Testis (tissue), 3 donors: ENCODE measurements around the gene SYT1. TPM values are rescaled to one million over a fixed set of nuclear protein-coding genes. Genes with fewer than 3 reads are reported as not detected.

ENCODE experiments used
- DNase-seq: peaks from one replicate; pipeline ENCODE4 v3.0.0-alpha.2; 2019
- H3K27ac ChIP-seq, 2 donors: fragments of 200-600 bp; sonication (generic); one replicate each; pipeline ENCODE4 v1.5.1; 2019
- H3K27me3 ChIP-seq: fragments of 200-600 bp; sonication (generic); one replicate; pipeline ENCODE4 v1.5.1; 2019
- H3K36me3 ChIP-seq: fragments of 200-600 bp; sonication (generic); one replicate; pipeline ENCODE4 v1.5.1; 2017; ENCODE audit warnings: low read depth; ENCODE audit errors: missing control alignments
- H3K4me1 ChIP-seq: fragments of 200-600 bp; sonication (generic); one replicate; pipeline ENCODE4 v1.5.1; 2019
- H3K4me3 ChIP-seq, 2 donors: fragments of 200-600 bp; sonication (generic); one replicate each; pipeline ENCODE4 v1.5.1; 2017 to 2019
- H3K9me3 ChIP-seq: fragments of 200-600 bp; sonication (generic); one replicate; pipeline ENCODE4 v1.5.1; 2017
- CTCF ChIP-seq, 3 experiments: fragments of 450-650 bp in 2 of 3; fragments of 200-600 bp in 1 of 3; sonication (generic) in 1 of 3; IDR thresholded peaks; one replicate each; pipeline ENCODE4 v1.5.1; 2016 to 2019; ENCODE audit warnings: antibody characterized with exemption in 3 of 3, mild to moderate bottlenecking in 2 of 3, moderate library complexity in 1 of 3
- POLR2A ChIP-seq: fragments of 450-650 bp; IDR thresholded peaks from one replicate; pipeline ENCODE4 v1.6.1; 2017; ENCODE audit warnings: antibody characterized with exemption, mild to moderate bottlenecking, moderate library complexity
- WGBS, 2 donors: methylation state at CpG; one replicate each; pipeline ENCODE4 v1.1.5; 2018; 5-methylcytosine and 5-hydroxymethylcytosine counted together
- intact Hi-C: fragments of 100-400 bp; cut with DNase I; formaldehyde crosslinking; loops from one replicate; pipeline ENCODE4 v1.15.1; 2023; ENCODE audit warnings: low total_unique reads
- polyA plus RNA-seq: library from polyadenylated mRNA; stranded (reverse); fragments of 350-450 nt; fragmentation: Illumina TruSeq; extraction: RNeasy Lipid Tissue Mini Kit (QIAGEN cat#74804); gene quantifications from one replicate; pipeline ENCODE4 v1.2.3, GENCODE V29; 2014; ENCODE audit warnings: low read depth, low replicate concordance; ENCODE audit not compliant: insufficient read depth
- total RNA-seq, 2 donors: library from RNA; depleted of rRNA; stranded (reverse); fragments of >200 nt; gene quantifications; one replicate each; pipeline ENCODE4 v1.2.3, GENCODE V29; 2016

Gene SYT1
- total and polyA plus RNA-seq, 3 donors from 2014 or later: 1.1 to 1.7 (median 1.3) TPM

DNA sequence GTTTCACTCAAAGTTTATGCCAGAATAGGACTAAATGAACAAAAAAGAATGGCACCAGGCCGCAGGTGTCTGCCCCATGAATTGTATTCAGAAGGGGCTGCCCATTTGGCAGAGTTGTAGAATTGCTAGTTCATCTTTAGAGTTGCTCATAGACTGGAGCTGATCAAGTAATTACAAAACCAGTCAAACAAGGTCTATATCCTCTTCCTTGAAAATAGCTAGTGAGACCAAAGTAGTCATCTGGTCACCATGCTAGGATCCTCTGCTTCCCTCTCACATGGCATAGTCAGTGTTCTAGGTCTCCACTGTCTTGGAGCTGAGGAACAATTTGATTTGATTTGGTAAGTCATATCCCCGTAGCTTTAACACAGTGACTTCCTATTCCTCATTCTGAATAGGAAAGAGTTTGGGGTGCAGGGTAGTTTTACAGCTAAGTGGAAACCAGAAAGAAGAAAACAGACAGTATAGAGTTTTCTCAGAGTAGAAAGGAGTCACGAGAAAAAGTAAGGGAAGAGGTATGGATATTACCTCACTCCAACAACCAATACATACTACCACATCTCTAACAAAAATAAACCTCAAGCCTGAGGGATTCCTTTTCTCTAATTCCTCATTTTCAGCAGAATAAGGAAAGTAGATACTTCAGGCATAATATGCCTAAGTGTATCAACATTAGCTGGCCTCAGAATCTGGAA lies 574.1 kb downstream of the SYT1 start:
- intact Hi-C loops: no loop called here
- Histone ChIP-seq H3K4me1 (no peaks in the 10 kb centered on the region), H3K27ac (no peak overlapping the region), H3K4me3 (no peak overlapping the region), H3K9me3 (no peaks in the 10 kb centered on the region), H3K36me3 (no peaks in the 10 kb centered on the region), H3K27me3 (no peaks in the 10 kb centered on the region)
- WGBS, 2 donors: 89% methylated on average over 3 of the region's 3 CpGs
- TF ChIP-seq POLR2A (no peak), CTCF (IDR thresholded peaks at IDR 0.05) (no peak)
- no peak for DNase-seq

GRCh38 chr12:79439175-79439825 lies 574.7 kb downstream of the SYT1 start:
- Histone ChIP-seq H3K27me3 (no peaks in the 10 kb centered on the region), H3K9me3 (no peaks in the 10 kb centered on the region), H3K4me3 (no peak overlapping the region), H3K36me3 (no peaks in the 10 kb centered on the region), H3K27ac (no peak overlapping the region), H3K4me1 (no peaks in the 10 kb centered on the region)
- intact Hi-C loops: no loop called here
- no peak for TF ChIP-seq POLR2A
- TF ChIP-seq CTCF (IDR thresholded peaks at IDR 0.05): no peak
- WGBS, 2 donors: 79 to 87% methylated on average over 3 of the region's 3 CpGs
- no peak for DNase-seq

GRCh38 chr12:79441534-79441933 lies 577.0 kb downstream of the SYT1 start:
- intact Hi-C loops: no loop called here
- WGBS, 2 donors: 96 to 99% methylated on average over 4 of the region's 4 CpGs
- Histone ChIP-seq H3K9me3 (no peaks in the 10 kb centered on the region), H3K36me3 (no peaks in the 10 kb centered on the region), H3K4me3 (no peak overlapping the region), H3K27me3 (no peaks in the 10 kb centered on the region), H3K4me1 (no peaks in the 10 kb centered on the region), H3K27ac (no peak overlapping the region)
- no peak for TF ChIP-seq POLR2A
- TF ChIP-seq CTCF (IDR thresholded peaks at IDR 0.05): no peak
- no peak for DNase-seq

GRCh38 chr12:79442396-79442795 lies 577.8 kb downstream of the SYT1 start:
- H3K9me3 ChIP-seq: no peaks in the 10 kb centered on the region
- TF ChIP-seq POLR2A (no peak), CTCF (IDR thresholded peaks at IDR 0.05) (no peak)
- no peaks in the 10 kb centered on the region for H3K4me1 ChIP-seq
- no peak overlapping the region for H3K27ac ChIP-seq
- no peaks in the 10 kb centered on the region for H3K36me3 ChIP-seq
- H3K4me3 ChIP-seq: no peak overlapping the region
- no peak for DNase-seq
- intact Hi-C loops: no loop called here
- H3K27me3 ChIP-seq: no peaks in the 10 kb centered on the region

DNA sequence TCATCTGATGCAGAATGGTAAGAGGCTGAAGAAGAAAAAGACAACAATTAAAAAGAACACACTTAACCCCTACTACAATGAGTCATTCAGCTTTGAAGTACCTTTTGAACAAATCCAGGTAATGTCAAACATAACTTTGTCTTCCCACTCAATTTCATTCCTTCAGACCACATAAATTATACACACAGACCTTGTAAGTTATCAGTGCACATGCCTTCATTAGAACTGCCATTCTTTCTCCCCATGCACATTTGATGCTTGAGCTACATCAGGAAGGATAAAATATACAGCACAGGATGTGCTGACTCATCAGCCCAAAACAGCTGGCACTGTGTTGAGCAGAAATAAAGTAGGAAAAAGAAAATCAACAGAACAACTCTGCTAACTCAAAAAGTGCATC lies 579.5 kb downstream of the SYT1 start:
- H3K27ac ChIP-seq: no peak overlapping the region
- H3K27me3 ChIP-seq: no peaks in the 10 kb centered on the region
- DNase-seq: no peak
- H3K36me3 ChIP-seq: no peaks in the 10 kb centered on the region
- H3K4me3 ChIP-seq: no peak overlapping the region
- intact Hi-C loops: no loop called here
- no peak for TF ChIP-seq POLR2A
- TF ChIP-seq CTCF (IDR thresholded peaks at IDR 0.05): no peak
- no peaks in the 10 kb centered on the region for H3K9me3 ChIP-seq
- no peaks in the 10 kb centered on the region for H3K4me1 ChIP-seq
